Measurements from ENCODE around the gene SH3GLB1.

DNA sequence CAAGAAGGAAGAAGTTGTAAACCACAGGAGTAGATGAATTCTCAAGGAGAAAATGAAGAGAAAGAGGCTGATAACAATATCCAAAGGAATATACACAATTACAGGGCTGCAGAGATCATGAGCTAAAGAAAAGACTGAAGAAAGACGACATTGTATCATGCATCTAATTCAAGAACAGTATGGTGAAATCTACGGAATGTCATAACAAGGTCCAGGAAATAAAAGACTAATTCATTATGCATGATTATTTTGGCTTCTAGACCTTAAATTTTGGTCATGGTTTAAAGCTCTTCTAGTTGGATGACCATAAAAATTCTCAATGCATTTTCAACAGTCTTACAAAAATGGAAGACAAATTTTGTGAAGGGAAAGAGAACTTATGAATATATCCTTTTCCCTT is 71.7 kb downstream of the SH3GLB1 start:
- TF ChIP-seq, protein P1, sequence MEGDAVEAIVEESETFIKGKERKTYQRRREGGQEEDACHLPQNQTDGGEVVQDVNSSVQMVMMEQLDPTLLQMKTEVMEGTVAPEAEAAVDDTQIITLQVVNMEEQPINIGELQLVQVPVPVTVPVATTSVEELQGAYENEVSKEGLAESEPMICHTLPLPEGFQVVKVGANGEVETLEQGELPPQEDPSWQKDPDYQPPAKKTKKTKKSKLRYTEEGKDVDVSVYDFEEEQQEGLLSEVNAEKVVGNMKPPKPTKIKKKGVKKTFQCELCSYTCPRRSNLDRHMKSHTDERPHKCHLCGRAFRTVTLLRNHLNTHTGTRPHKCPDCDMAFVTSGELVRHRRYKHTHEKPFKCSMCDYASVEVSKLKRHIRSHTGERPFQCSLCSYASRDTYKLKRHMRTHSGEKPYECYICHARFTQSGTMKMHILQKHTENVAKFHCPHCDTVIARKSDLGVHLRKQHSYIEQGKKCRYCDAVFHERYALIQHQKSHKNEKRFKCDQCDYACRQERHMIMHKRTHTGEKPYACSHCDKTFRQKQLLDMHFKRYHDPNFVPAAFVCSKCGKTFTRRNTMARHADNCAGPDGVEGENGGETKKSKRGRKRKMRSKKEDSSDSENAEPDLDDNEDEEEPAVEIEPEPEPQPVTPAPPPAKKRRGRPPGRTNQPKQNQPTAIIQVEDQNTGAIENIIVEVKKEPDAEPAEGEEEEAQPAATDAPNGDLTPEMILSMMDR (IDR thresholded peaks at IDR 0.05 in 2 of 3, conservative IDR thresholded peaks at IDR 0.05 in 1 of 3; ENCODE audit: borderline replicate concordance in 1 of 3, insufficient read depth in 1 of 3, low read depth in 2 of 3, low read length in 2 of 3) = no peak
- TF ChIP-seq EZH2phosphoT487 (IDR thresholded peaks at IDR 0.05; ENCODE audit: borderline replicate concordance) = no peak
